Measurements from ENCODE around the gene EREG.
A peak's percentile ranks its signal among the peaks of the same experiment; 100 is the strongest.

DNA sequence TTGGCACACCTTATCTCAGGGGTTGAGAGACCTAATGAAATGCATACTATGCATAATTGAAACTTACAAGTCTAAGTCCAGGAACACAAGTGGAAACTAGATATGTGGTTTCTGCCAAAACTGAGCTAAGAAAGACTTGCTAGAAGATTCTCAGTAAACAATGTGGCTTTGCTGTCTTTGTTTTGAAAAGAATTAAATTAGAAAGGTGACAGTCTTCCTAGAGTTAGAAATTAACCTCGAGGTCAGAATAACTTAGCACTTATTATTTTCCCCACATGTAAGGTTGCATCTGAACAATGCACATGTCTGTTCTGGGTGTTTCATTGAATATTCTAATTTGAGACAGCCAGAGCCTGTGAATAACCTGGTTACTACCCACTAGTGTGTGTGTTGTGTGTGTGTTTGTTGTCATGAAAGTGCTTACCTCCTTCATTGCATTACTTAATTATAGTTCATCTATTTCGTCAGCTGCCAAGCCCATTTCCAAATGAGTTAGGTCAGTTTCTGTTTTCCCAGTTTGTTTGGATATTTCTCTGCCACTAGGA lies 1.5 kb downstream of the EREG start:
- TF ChIP-seq CTCF (IDR thresholded peaks at IDR 0.05 in 2 of 3, conservative IDR thresholded peaks at IDR 0.05 in 1 of 3; ENCODE audit: control insufficient read depth in 2 of 3, extremely low read depth in 1 of 3, insufficient read depth in 1 of 3, low read depth in 3 of 3, low read length in 3 of 3), result no peak
- TF ChIP-seq, protein P1, sequence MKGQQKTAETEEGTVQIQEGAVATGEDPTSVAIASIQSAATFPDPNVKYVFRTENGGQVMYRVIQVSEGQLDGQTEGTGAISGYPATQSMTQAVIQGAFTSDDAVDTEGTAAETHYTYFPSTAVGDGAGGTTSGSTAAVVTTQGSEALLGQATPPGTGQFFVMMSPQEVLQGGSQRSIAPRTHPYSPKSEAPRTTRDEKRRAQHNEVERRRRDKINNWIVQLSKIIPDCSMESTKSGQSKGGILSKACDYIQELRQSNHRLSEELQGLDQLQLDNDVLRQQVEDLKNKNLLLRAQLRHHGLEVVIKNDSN (IDR thresholded peaks at IDR 0.05; ENCODE audit: borderline replicate concordance, extremely low read length, insufficient read depth, low read depth, low read length), result no peak
- TF ChIP-seq POLR2A (IDR thresholded peaks at IDR 0.05; ENCODE audit: low read depth, low read length), result no peak
- no peak for TF ChIP-seq TAF1 (IDR thresholded peaks at IDR 0.05; ENCODE audit: borderline replicate concordance, low read depth, low read length)
- no peak for TF ChIP-seq PAX8 (IDR thresholded peaks at IDR 0.05)
- no peak for TF ChIP-seq RCOR1 (conservative IDR thresholded peaks at IDR 0.05; ENCODE audit: low read depth, low read length)
- TF ChIP-seq, protein P2, sequence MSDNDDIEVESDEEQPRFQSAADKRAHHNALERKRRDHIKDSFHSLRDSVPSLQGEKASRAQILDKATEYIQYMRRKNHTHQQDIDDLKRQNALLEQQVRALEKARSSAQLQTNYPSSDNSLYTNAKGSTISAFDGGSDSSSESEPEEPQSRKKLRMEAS (IDR thresholded peaks at IDR 0.05; ENCODE audit: low read depth, low read length), result no peak
- peak; percentile 65; the same call in 1 of the 2 replicates for TF ChIP-seq MTA2 (IDR thresholded peaks at IDR 0.05; ENCODE audit: low read depth)

Data from GM12878 (cell line).